Hematopoietic multipotent progenitor cell treated with erythropoietin and hydrocortisone succinate and interleukin-3 and kit ligand, for 17 days (in vitro differentiated cells): Measurements from ENCODE around the gene GLTP.

Experiments used
- DNase-seq: peaks from one replicate; pipeline ENCODE4 v3.0.0-alpha.2; 2015; ENCODE audit warnings: low spot score

GLTP gene

DNA sequence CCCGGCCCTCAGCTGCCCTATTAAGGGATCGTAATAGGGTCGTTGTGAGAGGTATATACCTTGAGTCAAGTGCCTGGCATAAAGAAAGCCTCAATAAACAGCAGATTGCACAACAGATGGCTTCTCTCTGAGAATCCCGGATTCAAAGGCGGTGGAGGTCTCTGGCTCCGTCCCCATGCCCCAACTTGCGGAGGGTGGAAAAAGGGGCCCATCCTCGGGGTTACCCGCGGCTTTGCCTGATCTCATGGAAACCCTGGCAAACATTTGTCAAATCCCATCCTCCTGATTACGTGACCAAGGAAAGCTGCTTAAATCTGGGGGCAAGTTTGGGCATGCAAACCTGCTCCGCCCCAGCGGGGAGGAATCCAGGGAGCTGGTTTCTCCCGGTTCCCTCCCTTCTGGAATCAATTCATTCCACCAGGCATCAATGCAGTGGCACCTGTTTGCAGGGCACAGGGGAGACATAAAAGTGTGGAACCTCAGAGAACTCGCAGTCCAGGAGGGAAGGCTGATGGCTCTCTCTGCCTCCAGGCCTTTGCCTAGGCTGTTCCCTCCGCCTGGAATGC lies 59.4 kb downstream of the GLTP start:
- no peak for DNase-seq

DNA sequence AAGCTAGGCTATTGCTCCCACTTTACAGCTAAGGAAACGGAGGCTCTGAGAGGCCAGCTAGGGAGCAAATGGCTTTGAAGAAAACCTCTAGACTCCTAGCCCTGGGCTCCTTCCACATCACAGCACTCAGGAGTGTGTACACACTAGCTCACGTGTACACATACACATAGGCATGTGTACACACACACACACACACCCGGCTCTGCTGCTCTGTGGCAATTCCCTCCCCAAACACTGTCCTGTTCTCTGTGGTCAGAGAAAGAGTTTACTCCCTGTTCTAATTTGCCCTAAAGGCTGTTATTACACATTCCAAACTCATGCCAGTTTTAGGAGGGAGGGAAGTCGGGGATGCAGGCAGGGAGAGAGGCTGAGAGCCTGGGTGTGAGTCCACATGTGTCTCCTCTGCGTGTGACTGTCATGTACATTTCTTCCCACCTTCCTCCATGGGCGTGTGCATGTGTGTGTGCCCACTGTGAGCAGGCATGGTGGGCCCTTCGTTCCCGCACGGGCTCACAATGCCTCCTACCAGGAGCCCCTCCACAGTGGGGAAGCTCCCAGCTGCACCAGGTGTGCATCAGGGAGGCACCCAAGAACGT lies 61.3 kb downstream of the GLTP start:
- DNase-seq, result no peak

DNA sequence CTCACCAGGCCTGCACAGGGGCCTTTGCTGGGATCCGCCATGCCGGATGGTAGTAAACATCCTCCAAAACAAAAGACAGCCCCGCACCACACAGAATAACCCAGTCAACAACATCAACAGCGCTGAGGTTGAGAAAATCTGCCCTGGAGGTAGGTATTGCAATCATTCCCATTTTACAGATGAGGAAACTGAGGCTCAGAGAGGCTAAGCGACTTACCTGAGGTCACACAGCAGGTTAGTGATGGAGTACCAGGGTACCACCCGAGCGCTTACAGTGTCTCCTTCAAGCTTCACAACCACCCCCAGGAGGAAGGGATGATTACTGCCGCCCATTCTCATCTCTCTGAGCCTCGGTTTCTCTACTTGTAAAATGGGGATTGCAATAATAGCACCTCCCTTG lies 62.1 kb downstream of the GLTP start:
- no peak for DNase-seq

DNA sequence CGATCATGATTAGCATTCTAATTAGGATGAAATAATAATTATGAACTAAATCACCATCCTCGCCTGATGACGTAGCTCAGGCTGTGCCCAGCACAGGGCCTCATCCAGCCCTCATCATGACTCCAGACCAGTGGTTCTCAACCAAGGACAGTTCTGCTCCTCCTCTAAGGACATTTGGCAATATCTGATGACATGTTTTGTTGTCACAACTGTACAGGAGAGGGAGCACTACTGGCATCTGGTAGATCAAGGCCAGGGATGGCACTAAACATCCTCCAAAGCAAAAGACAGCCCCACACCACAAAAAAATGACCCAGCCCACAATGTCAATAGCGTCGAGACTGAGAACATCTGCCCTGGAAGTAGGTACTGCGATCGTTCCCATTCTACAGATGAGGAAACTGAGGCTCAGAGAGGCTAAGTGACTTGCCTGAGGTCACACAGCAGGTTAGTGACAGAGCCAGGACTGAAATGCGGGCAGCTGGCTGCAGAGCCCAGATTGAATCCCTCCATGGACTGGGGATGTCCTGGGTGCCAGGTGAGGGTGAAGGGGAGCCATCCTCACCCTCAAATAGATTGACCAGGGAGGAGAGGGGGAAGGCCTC lies 62.6 kb downstream of the GLTP start:
- DNase-seq, result no peak

DNA sequence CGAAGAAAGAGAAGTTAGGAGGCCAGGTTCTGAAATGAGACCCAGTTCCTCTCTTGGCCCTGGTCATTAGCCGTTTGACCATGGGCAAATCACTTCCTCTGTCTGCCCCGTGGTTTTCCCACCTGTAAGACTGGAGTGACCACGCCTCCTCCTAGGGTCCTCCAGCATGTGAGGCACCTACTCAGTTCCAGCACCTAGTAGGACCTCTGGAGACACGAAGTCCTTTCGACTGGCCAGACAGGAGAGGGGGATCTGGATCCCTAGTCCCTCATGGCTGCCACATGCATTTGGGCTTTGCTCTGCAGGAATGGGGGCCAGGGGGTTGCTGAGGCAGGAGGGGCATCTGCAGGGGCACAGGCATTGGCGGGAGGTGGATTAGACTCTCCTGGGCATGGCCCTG lies 63.5 kb downstream of the GLTP start:
- DNase-seq, result no peak

DNA sequence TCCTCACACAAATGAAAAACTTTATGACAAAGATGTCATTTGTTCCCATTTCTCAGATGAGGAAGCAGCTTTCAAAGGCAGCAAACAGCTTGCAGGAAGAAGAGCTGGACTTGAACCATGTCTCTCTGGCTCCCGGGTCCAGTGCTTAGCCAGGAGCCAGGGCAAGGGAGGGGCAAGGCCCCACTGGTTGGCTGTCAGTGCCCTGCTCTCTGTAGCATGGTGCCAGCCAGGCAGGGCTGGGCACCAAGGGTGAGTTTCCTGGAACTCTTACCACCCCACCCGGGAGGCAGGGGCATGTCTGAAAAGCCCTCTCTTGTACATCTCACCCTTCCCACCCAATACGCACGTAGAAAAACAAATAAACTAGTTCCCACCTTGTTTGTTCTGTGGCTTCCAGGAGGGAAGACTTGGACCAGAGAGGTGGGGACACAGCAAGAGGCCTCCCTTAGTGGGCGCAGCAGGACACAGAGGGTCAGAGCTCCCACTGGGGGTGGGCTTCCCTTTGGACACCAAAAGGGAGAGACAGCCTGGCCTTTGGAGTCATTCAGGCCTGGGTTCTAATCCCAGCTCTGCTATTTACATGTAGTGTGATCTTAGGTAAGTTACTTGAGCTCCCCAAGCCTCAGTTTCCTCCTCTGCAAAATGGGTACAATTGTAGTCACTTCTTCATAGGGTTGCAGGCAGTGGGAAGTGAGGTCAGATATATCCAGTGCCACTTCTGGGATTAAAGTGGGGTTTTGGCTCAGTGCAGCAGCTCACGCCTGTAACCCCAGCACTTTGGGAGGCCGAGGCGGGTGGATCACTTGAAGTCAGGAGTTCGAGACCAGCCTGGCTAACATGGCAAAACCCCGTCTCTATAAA lies 64.4 kb downstream of the GLTP start:
- DNase-seq, result no peak

DNA sequence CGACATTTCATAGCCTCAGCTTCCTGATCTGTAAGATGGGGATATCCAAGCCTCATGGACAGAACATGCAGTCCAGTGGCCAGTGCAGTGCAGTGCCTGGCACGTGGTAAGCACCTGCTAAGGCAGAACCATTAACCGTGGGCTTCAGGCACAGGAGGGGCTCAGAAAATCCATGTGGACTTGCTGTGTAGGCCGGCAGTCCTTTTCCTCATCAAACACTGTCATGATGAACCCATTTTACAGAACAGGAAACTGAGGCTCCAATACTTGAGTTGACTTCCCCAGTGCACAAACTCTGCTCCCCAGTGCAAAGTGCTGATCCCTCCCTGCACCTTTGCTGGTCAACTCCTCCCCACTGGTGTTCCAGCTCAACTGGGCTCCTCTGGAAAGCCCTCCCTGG lies 65.1 kb downstream of the GLTP start:
- DNase-seq, result no peak

DNA sequence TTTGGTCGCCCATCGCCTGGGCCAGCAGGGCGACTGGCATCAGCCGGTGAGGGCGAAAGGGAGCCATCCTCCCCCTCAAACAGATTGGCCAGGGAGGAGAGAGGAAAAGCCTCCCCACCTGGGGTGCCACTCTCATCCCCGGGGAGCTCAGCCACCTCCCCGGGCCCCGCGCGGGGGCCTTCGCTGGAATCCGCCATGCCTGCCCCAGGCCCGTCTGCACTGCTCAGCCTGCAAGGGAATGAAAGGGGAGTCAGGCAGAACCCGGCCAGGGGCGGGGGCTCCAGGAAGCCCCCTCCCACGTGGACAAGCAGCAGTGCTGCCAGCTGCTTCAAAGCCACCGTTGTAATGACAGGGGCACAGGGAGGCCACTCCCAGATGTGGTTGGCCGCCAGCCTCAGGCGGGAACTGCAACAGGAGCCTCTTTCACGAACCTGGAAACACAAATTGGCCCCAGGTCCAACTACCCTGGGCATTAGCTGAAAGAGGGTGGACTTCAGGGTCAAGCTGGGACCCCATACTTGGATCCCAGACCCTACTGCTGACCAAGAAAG lies 65.7 kb downstream of the GLTP start:
- DNase-seq, result no peak

DNA sequence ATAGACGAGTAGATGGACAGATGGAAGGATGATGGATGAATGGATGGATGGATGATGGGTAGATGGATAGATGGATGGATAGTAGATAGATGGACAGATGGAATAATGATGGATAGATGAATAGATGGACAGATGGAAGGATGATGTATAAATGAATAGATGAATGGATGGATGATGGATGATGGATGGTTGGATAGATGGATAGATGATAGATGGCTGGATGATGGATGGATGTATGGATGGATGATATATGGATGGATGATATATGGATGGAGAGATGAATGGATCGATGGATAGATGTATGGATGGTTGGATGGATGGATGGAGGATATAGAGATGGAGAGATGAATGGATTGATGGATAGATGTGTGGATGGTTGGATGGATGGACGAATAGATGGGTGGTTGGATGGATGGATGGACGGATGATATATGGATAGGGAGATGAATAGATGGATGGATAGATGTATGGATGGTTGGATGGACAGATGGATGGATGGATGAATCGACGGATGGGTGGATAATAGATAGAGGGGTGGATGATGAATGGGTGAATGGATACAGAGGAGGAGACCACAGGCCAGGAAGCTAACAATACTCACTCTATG lies 66.4 kb downstream of the GLTP start:
- no peak for DNase-seq

DNA sequence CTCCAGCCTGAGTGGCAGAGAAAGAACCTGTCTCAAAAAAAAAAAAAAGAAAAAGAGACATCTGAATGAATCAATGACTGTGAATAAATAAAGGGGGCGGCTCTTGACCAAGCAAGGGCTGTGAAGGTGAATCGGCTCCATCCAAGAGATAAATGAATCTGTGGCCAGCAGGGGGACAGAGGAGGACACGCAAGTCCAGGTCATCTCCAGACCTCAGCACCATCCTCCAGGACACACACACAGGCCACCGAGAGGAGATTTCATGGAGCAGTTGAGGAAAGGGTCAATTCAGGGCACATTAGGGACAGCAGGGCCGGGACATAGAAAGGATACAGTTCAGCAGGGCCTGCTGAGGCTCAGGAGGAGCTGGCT lies 68.7 kb downstream of the GLTP start:
- DNase-seq, result no peak

DNA sequence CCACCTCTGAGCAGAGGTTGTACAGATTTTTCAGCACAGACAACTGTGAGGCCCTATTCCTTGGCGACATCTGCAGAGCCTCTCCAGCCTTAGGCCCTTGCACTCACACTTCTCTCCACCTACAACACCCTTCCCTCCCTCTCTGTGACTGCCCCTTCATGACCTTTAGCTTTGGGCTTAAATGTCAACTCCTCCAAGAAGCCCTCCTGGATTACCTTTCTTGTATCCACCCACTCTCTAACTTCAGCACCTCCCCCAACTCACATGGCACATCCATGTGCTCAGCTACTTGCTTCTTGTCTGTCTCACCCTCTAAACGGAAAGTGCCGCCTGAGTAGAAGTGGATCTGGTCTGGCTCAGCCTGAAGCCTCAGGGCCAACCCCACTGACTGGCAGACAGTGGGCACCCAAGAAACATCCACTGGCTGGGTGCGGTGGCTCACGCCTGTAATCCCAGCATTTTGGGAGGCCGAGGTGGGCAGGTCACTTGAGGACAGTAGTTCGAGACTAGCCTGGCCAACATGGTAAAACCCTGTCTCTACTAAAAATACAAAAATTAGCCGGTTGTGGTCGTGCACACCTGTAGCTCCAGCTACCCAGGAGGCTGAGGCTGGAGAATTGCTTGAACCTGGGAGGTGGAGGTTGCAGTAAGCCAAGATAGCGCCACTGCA lies 69.3 kb downstream of the GLTP start:
- no peak for DNase-seq

DNA sequence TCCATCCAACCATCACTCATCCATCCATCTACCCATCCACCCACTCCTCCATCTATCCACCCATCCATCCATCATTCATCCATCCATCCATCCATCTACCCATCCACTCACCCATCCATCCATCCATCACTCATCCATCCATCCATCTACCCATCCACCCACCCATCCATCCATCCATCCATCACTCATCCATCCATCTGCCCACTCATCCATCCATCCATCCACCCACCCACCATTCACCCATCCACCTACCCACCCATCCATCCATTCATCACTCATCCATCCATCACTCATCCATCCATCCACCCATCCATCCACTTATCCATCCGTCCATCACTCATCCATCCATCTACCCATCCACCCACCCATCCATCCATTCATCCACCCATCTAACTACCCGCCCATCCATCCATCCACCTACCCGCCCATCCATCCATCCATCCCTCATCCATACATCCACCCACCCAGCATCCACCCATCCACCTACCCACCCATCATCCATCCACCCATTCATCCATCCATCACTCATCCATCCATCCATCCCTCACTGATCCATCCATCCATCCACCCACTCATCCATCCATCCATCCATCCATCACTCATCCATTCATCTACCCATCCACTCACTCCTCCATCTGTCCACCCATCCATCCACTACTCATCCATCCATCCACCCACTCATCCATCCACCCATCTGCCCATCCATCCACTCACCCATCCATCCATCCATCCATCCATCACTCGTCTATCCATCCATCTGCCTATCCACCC lies 71.3 kb downstream of the GLTP start:
- DNase-seq, result no peak

DNA sequence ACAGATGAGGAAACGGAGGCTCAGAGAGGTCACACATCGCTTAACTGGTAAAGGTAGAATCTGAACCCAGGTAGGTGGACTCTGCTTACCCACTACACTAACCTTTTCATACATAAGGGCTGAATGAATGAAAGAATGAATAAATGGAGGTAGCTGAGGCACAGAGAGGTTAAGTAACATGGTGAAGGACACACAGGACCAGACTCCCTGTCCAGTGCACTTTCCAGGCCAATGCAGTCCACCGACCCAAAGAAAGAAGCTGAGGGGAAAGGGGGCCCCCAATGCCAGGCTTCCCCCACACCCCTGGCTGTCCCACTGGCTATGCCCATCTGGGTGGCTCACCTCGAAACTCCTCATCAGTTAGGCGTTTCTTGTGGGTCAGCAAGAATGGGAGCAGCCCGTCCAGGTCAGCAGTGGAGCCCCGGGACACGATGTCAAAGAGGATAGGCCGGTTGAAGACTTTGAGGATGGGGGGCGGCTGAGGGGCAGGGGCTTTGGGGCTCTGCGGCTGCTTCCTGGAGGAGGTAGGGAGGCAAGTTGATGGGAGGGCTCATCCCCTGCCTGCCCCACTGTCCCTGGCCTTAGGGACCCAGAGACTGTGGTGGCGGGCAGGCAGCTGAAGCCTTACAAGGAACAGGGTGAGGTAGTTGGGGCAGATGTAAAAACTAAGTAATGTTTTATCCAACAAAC lies 72.2 kb downstream of the GLTP start:
- no peak for DNase-seq

DNA sequence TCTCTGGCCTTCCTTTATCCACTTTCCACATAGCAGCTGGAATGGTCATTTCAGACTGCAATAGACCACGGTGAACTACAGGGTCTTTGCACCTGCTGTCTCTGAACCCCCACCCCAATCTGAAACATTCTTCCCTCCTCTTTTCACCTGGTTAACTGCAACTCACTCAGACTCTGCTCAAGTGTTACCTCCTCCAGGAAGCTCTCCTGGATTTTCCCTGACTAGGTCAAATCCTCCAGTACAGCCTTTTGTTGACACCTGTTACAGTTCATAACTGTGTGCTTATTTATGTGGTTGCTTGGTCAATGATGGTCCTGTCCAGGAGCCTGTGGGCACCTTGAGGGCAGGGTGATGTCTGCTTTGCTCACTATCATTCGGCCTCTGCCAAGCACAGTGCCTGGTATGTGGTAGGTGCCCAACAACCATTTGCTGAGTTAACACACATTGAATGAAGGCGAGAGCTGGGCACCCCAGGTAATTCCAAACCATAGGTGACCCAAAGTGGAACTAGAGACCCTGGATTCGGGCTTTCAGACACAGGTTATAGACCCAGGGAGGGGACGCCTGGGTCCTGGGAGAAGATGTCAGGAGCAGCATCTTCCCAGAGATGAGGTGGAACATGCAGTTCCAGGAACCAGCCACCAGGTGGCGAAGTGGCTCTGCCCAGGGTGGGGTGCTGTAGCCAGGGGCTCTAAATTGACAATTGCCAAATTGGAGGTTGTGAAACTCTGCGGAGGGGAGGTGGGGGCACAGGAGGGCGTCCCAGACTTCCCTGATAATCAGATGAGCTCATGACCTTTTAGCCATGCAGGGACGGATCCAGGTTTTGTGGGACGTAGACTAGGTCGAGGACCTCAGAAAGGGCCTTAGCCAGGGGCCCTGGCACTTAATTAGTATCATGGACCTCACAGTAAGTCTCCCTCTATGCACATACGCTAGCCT lies 75.2 kb downstream of the GLTP start:
- peak; percentile 64 for DNase-seq

DNA sequence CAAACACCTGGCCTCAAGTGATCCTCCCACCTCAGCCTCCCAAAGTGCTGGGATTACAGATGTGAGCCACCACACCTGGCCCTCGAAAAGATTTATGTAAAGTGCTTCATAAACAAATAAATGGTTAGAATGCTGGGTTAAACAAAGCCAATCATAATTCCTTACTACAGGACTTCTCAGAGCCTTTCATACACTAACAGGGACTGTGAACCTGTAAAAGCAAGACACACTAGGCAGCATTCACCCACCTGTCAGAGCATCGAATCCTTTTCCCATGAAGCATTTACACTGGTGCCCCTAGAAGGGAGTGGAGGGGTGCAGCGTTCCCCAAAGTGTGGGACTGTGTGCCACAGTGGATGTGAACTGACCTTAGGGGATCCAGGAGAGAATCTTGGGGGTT lies 76.7 kb downstream of the GLTP start:
- no peak for DNase-seq

DNA sequence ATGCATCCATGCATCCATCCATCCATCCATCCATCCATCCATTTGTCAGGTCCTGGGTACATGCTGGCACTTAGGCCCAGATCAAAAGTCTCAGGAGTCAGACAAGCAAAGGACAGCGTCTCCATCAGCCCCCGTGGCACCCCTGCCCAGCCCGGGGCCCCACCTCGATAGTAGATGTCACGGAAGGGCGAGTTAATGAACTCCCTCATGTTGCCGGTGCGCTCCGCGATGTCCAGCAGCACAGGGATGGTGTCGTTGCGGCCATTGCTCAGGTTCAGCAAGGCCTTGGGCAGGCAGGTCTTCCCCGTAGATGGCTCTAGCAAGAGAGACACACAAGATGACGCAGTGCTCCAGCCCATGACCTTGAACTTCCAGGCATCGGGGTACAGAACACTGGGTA lies 77.5 kb downstream of the GLTP start:
- DNase-seq, result no peak
